ENCODE results near the gene RSRC1.
A peak's percentile ranks its signal among the peaks of the same experiment; 100 is the strongest.

RSRC1 gene

DNA sequence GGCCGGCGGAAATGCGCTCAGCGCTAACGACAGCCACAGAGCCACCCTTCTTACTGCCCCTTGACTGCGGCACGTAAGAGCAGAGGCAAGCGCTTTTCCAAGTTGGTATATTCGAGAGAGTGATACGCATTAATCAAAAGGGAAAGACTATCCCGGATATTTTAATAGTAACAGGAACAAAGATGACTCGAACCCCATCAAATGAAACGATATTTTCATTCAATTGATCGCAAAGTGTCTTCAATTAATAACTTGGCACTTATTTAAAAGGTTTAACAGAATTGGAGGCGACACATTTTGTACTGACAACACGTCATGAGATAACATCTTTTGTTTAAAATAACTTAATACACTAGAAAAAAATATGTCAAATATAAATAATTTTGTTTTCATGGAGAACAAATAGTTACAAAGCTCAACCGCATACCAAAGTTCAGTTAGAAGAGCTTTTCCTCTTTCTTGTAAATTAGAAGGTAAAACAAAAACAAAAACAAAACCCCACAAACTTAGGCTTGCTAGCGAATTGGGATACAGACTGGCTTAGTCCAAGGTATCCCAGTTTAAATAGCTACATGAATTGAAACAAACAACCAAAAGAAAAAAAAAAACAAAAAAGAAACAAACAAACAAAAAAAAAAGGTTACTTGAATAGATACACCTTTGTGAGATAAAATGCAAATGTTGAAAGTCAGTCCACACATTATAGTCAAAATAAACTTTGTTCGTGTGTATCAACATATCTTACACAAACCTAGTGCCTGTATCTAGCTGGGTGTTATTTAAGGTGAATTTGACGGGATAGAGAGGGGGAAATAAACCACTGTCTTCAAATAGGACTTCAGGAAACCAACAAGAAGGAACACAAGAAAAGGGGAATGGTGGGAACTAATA lies 13.8 kb upstream of the RSRC1 start:
- Mint-ChIP-seq H3K36me3 (peaks cover 2% of the 10 kb centered on the region), H3K27ac (no peak overlapping the region), H3K9me3 (no peaks in the 10 kb centered on the region), H3K4me3 (no peak overlapping the region), H3K4me1 (peaks cover 15% of the 10 kb centered on the region), H3K27me3 (peaks cover 73% of the 10 kb centered on the region)
- CTCF ChIA-PET, result no interaction called here
- DNase-seq, result no peak

DNA sequence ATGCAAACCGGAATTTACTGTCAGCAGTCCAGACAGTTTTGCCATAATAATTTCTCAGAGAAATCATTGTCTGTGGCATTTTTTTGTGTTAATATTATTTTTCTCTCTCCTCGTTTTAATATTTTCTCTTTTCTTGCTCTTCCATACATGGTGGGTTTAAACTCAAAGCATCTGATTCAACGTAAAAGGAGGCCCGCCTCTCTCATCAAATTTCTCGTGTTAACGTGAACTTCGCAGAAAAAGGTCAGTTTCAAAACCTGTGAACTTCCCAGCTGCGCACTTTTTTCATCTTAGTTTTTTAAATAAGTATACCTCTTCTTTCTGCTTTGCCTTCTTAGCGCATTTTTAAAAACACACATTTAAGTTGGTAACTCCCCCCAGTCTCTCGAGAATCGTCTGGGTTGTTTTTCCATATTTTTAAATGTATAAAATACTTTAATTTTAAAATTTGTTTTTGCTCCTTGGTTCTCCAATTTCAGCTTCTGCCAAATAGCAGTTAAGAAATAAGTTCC lies 12.8 kb upstream of the RSRC1 start:
- Mint-ChIP-seq H3K27me3 (peaks cover 84% of the 10 kb centered on the region), H3K9me3 (no peaks in the 10 kb centered on the region), H3K27ac (no peak overlapping the region), H3K4me1 (peaks cover 15% of the 10 kb centered on the region), H3K4me3 (peak overlapping the region; percentile 77), H3K36me3 (peaks cover 2% of the 10 kb centered on the region)
- no peak for DNase-seq
- CTCF ChIA-PET, result no interaction called here

GRCh38 chr3:158097593-158098308 lies 12.1 kb upstream of the RSRC1 start:
- H3K36me3 Mint-ChIP-seq, result peaks cover 3% of the 10 kb centered on the region
- H3K27ac Mint-ChIP-seq, result peak overlapping the region; percentile 9
- H3K27me3 Mint-ChIP-seq, result peaks cover 90% of the 10 kb centered on the region
- CTCF ChIA-PET, result no interaction called here
- H3K4me3 Mint-ChIP-seq, result peak overlapping the region; percentile 77
- H3K4me1 Mint-ChIP-seq, result peaks cover 18% of the 10 kb centered on the region
- DNase-seq, result peak; percentile 84
- H3K9me3 Mint-ChIP-seq, result no peaks in the 10 kb centered on the region

DNA sequence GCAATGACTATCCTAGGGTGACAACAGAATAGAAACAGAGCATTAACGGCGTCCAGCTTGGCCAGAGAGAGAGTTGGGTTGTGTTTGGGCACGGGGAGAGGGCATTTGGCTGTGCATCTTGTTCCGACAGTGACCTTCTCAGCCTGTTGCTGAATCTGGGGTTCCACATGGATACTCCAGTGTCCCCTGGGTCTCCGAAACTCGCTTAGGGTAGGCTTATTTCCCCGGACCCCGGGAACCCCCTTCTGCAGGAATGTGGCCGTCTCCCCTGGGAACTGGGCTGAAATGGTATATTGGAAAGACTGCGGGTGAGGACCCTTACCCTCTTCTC lies 11.6 kb upstream of the RSRC1 start:
- DNase-seq, result no peak
- Mint-ChIP-seq H3K4me3 (peak overlapping the region; percentile 77), H3K27me3 (peaks cover 95% of the 10 kb centered on the region), H3K36me3 (peaks cover 5% of the 10 kb centered on the region), H3K9me3 (no peaks in the 10 kb centered on the region), H3K27ac (peak overlapping the region; percentile 20), H3K4me1 (peaks cover 21% of the 10 kb centered on the region)
- CTCF ChIA-PET, result no interaction called here

GRCh38 chr3:158098834-158099424 lies 11.0 kb upstream of the RSRC1 start:
- CTCF ChIA-PET, result interaction anchor here (1.2 kb wide), 1 partner anchor 12 kb away, joined by 4 read pairs; no protein-coding TSS in a partner anchor
- Mint-ChIP-seq H3K36me3 (peaks cover 5% of the 10 kb centered on the region), H3K4me1 (peaks cover 27% of the 10 kb centered on the region), H3K9me3 (no peaks in the 10 kb centered on the region), H3K27ac (no peak overlapping the region), H3K4me3 (peak overlapping the region; percentile 77), H3K27me3 (peaks cover 98% of the 10 kb centered on the region)
- no peak for DNase-seq

DNA sequence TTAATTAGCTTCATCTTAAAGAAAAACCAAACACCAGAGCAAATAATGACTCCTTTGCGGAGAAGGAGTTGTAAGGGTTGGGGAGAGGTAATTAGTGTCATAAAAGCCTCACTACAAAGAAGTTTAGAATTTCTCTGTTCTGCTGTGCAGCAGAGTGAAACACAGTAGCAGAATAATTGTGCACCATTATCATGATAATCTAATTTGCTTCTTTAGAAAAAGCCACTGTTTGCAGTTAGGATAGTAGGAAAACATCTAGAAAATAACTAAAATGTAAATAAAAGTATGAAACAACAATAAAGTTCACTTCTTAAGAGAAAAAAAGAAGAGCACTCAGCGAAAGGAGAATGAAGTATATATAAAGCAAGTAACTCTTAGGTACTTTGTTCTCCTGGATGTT lies 9.2 kb upstream of the RSRC1 start:
- Mint-ChIP-seq H3K4me3 (no peak overlapping the region), H3K9me3 (no peaks in the 10 kb centered on the region), H3K4me1 (peaks cover 36% of the 10 kb centered on the region), H3K27ac (no peak overlapping the region), H3K36me3 (peaks cover 7% of the 10 kb centered on the region), H3K27me3 (peaks cover 98% of the 10 kb centered on the region)
- CTCF ChIA-PET, result no interaction called here
- no peak for DNase-seq

- Mint-ChIP-seq H3K36me3 (peaks cover 10% of the 10 kb centered on the region), H3K4me1 (peaks cover 42% of the 10 kb centered on the region), H3K9me3 (no peaks in the 10 kb centered on the region), H3K27ac (no peak overlapping the region), H3K27me3 (peaks cover 100% of the 10 kb centered on the region), H3K4me3 (no peak overlapping the region)
- no peak for DNase-seq
- CTCF ChIA-PET, result no interaction called here
Observed at GRCh38 chr3:158101335-158102241, 8.3 kb upstream of the RSRC1 start.

GRCh38 chr3:158102242-158103080 lies 7.4 kb upstream of the RSRC1 start:
- Mint-ChIP-seq H3K4me3 (peak overlapping the region; percentile 5), H3K4me1 (peaks cover 49% of the 10 kb centered on the region), H3K9me3 (no peaks in the 10 kb centered on the region), H3K27me3 (peaks cover 100% of the 10 kb centered on the region), H3K27ac (peak overlapping the region; percentile 76), H3K36me3 (peaks cover 9% of the 10 kb centered on the region)
- DNase-seq, result no peak
- CTCF ChIA-PET, result no interaction called here

DNA sequence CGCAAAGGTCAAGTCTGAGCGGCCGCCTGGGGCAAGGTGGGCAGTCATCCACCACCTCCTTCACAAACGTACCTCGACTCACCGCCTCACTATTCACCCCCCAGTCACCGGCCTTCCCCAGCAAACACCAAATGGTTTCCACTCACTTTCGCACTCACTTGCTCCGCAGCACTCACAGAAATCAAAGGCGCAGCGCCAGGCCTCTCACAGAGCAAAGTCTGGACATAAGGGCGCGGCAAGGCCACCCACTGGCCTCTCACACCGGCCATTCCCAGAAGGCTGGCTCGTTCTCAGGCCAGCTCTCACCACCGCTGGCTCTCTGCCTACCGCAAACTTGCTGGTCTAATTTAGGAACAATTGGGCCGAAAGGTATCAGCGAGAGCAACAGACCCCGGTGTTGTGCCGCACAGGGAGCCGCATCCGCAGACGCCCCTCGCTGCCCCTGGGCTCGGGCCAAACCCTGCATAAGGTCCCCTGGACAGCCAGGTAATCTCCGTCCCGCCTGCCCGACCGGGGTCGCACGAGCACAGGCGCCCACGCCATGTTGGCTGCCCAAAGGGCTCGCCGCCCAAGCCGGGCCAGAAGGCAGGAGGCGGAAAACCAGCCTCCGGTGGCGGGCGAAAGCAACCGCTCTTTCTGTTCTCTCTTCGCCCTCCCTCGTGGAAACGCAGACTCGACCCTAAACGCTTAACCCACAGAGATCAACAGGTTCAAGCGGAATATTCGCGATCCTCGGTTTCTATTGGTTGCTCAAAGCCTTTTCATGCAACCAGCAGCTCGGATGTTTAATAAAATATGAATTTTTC lies 6.6 kb upstream of the RSRC1 start:
- H3K36me3 Mint-ChIP-seq, result peaks cover 8% of the 10 kb centered on the region
- peak overlapping the region; percentile 76 for H3K27ac Mint-ChIP-seq
- H3K4me3 Mint-ChIP-seq, result peak overlapping the region; percentile 42
- H3K9me3 Mint-ChIP-seq, result no peaks in the 10 kb centered on the region
- H3K4me1 Mint-ChIP-seq, result peaks cover 43% of the 10 kb centered on the region
- peaks cover 99% of the 10 kb centered on the region for H3K27me3 Mint-ChIP-seq
- DNase-seq, result no peak
- CTCF ChIA-PET, result interaction anchor here (1.2 kb wide), 1 partner anchor 331 kb away, joined by 3 read pairs; no protein-coding TSS in a partner anchor

DNA sequence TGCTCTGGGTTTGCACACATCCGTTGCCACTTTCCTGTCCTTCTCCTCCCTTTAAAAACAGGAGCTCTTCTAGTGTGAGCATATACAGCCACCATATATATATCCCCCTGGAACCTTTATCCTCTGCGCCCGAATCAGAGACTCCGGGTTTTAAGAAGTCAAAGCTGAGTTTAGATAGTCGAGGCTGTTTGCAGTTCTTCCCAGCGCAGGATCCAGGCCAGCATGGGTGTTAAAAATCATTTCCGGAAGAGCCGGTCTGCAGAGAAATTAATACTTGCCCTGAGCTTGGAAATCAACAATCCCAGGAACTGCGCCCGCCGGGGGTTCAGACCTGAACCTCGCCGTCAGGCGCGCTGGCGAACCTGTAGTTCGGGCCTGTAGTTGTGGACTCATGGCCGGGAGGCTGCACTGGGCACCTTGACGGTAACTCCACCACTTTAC lies 6.0 kb upstream of the RSRC1 start:
- peak overlapping the region; percentile 42 for H3K4me3 Mint-ChIP-seq
- H3K27me3 Mint-ChIP-seq, result peaks cover 98% of the 10 kb centered on the region
- no peak for DNase-seq
- H3K27ac Mint-ChIP-seq, result peak overlapping the region; percentile 20
- H3K9me3 Mint-ChIP-seq, result no peaks in the 10 kb centered on the region
- H3K36me3 Mint-ChIP-seq, result peaks cover 8% of the 10 kb centered on the region
- H3K4me1 Mint-ChIP-seq, result peaks cover 45% of the 10 kb centered on the region
- CTCF ChIA-PET, result interaction anchor here (1.2 kb wide), 1 partner anchor 330 kb away, joined by 3 read pairs; no protein-coding TSS in a partner anchor

DNA sequence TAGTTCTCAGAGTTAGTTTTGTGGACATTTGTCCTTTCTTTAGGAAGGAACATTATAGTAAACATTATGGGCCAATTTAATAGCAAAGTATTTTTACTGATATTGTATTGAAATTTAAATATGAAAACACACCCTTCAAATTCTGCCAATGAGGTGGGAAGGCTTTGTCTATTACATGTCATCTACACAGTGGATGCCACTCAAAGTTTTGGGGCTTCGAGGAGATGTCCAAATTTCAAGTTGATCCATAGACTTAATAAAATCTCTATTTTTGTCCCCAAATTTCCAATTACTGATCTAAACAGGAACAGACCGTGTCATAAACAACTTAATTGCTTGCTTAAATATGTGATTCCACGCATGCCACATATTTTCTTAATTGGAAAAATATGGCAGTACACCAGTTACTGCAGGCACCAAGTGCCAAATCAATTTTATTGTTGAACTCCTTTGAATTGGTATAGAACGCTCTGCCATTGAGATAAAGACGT lies 5.4 kb upstream of the RSRC1 start:
- H3K9me3 Mint-ChIP-seq, result no peaks in the 10 kb centered on the region
- peak overlapping the region; percentile 42 for H3K4me3 Mint-ChIP-seq
- H3K4me1 Mint-ChIP-seq, result peaks cover 49% of the 10 kb centered on the region
- peak overlapping the region; percentile 67 for H3K27ac Mint-ChIP-seq
- DNase-seq, result no peak
- peaks cover 8% of the 10 kb centered on the region for H3K36me3 Mint-ChIP-seq
- CTCF ChIA-PET, result interaction anchor here (1.2 kb wide), 1 partner anchor 330 kb away, joined by 3 read pairs; no protein-coding TSS in a partner anchor
- peaks cover 95% of the 10 kb centered on the region for H3K27me3 Mint-ChIP-seq

DNA sequence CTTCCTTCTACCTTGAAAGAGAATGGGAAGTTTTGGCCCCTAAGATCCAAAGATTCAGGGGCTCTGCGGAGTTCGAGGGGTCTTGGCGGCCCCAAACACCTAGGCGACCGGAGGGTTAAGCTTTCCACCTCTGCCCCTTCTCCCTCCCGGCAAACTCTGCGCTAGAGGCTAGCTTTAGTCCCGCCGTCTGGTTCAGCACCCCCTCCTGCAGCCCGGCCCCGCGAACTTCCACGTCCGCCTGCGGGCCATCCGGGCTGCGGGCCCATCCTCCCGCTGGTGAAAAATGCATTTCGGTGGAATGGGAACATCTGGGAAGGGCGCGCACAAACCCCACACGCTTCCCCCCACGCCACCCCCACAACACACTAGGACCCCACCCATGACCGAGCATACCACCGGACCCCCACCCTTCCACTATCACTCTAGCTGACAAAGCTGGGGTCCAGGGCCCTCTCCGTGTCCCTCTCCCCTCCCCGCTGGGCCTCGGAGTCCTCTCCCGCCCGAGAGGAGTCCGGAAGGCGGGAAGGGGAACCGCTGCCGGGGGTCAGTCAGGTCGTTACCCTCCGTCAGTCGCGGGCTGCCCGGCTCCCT lies 4.7 kb upstream of the RSRC1 start:
- Mint-ChIP-seq H3K4me1 (peaks cover 53% of the 10 kb centered on the region), H3K27me3 (peaks cover 94% of the 10 kb centered on the region), H3K36me3 (peaks cover 8% of the 10 kb centered on the region), H3K27ac (peak overlapping the region; percentile 49), H3K9me3 (no peaks in the 10 kb centered on the region), H3K4me3 (peak overlapping the region; percentile 59)
- CTCF ChIA-PET, result no interaction called here
- no peak for DNase-seq

Data from activated naive CD4-positive, alpha-beta T cell treated with anti-CD3 and anti-CD28 coated beads, Interleukin-2, amount 10 ng/mL, durations not matched to agents 7 days and 5 days (primary cell).